RWPE1 (cell line): ENCODE data around the gene PPBP.

Experiments
- CTCF ChIA-PET: fragments of 350-600 bp; sonication (Branson Sonifier 250); formaldehyde crosslinking; extraction: SDS; loops from one replicate; lab custom pipeline; 2021; lab: Yijun Ruan, JAX
- POLR2A ChIA-PET: fragments of 400-600 bp; formaldehyde crosslinking; extraction: SDS; loops from one replicate; lab custom pipeline; 2020; ENCODE audit warnings: antibody characterized with exemption; ENCODE audit not compliant: low non-redundant PET; lab: Yijun Ruan, JAX
- DNase-seq: peaks from one replicate; pipeline ENCODE4 v3.0.0; 2012; ENCODE audit warnings: low spot score
- H3K27ac ChIP-seq: fragments of 450-650 bp; 2 replicates; pipeline ENCODE4 v1.5.1; 2017
- CTCF ChIP-seq: fragments of 450-650 bp; conservative IDR thresholded peaks from 2 replicates; pipeline ENCODE4 v1.5.1; 2017; ENCODE audit warnings: low read depth, mild to moderate bottlenecking

The PPBP gene

GRCh38 chr4:74028504-74028903 lies 40.5 kb upstream of the PPBP start:
- POLR2A ChIA-PET = no interaction called here
- H3K27ac ChIP-seq = no peak overlapping the region
- CTCF ChIA-PET = interaction anchor here (0.6 to 0.7 kb wide), 2 partner anchors 9 to 747 kb away, joined by 3 read pairs; no protein-coding TSS in a partner anchor
- DNase-seq = no peak
- TF ChIP-seq CTCF = no peak

GRCh38 chr4:74023709-74024108 lies 35.7 kb upstream of the PPBP start:
- DNase-seq = no peak
- ChIA-PET POLR2A (no interaction called here), CTCF (interaction anchor here (1.0 kb wide), 1 partner anchor 79 kb away, joined by 4 read pairs; no protein-coding TSS in a partner anchor)
- H3K27ac ChIP-seq = no peak overlapping the region
- no peak for TF ChIP-seq CTCF

GRCh38 chr4:74021601-74022000 lies 33.6 kb upstream of the PPBP start:
- TF ChIP-seq CTCF = no peak
- no peak overlapping the region for H3K27ac ChIP-seq

GRCh38 chr4:74018771-74019170 lies 30.8 kb upstream of the PPBP start:
- CTCF ChIA-PET = no interaction called here
- TF ChIP-seq CTCF = no peak
- POLR2A ChIA-PET = no interaction called here
- no peak for DNase-seq
- no peak overlapping the region for H3K27ac ChIP-seq

More at GRCh38 chr4:74021601-74022000, 33.6 kb upstream of the PPBP start:
- DNase-seq = no peak
- ChIA-PET CTCF (interaction anchor here (0.7 to 1.0 kb wide), 2 partner anchors 11 to 462 kb away, joined by 3 to 4 read pairs; no protein-coding TSS in a partner anchor), POLR2A (no interaction called here)

- no peak for DNase-seq
- H3K27ac ChIP-seq = no peak overlapping the region
- CTCF ChIA-PET = no interaction called here
Measured at GRCh38 chr4:74018116-74018515, 30.1 kb upstream of the PPBP start.

GRCh38 chr4:74016068-74016467 lies 28.1 kb upstream of the PPBP start:
- CTCF ChIA-PET = no interaction called here
- DNase-seq = no peak

More at GRCh38 chr4:74018116-74018515, 30.1 kb upstream of the PPBP start:
- POLR2A ChIA-PET = no interaction called here
- TF ChIP-seq CTCF = no peak

More at GRCh38 chr4:74016068-74016467, 28.1 kb upstream of the PPBP start:
- POLR2A ChIA-PET = no interaction called here
- no peak for TF ChIP-seq CTCF
- H3K27ac ChIP-seq = no peak overlapping the region
